HCT116 (cell line): Measurements from ENCODE around the gene PNPLA2.

Experiments used
- ATF3 ChIP-seq: IDR thresholded peaks from 2 replicates; pipeline ENCODE4 v1.6.1; 2012
- EGR1 ChIP-seq: IDR thresholded peaks from 2 replicates; pipeline ENCODE4 v1.6.1; 2012; ENCODE audit warnings: low read depth
- EZH2 ChIP-seq: fragments of 200-600 bp; sonication (generic); IDR thresholded peaks from 2 replicates; pipeline ENCODE4 v1.6.1; 2017; ENCODE audit warnings: antibody characterized with exemption, mixed run types
- EZH2phosphoT487 ChIP-seq: fragments of 200-600 bp; IDR thresholded peaks from 2 replicates; pipeline ENCODE4 v1.6.1; 2018; ENCODE audit warnings: antibody characterized with exemption, borderline replicate concordance
- MAX ChIP-seq: IDR thresholded peaks from 2 replicates; pipeline ENCODE4 v1.6.1; 2012
- POLR2A ChIP-seq: IDR thresholded peaks from 2 replicates; pipeline ENCODE4 v1.7.0; 2011; ENCODE audit warnings: borderline replicate concordance; ENCODE audit not compliant: insufficient read depth, insufficient read length; ENCODE audit errors: extremely low read depth
- POLR2AphosphoS5 ChIP-seq: IDR thresholded peaks from 2 replicates; pipeline ENCODE4 v1.6.1; 2011; ENCODE audit warnings: mild to moderate bottlenecking, low read depth, low read length, moderate library complexity
- RAD21 ChIP-seq: IDR thresholded peaks from 2 replicates; pipeline ENCODE4 v1.6.1; 2012; ENCODE audit warnings: low read depth, mild to moderate bottlenecking
- SRF ChIP-seq: IDR thresholded peaks from 2 replicates; pipeline ENCODE4 v1.6.1; 2012; ENCODE audit warnings: low read depth
- YY1 ChIP-seq: IDR thresholded peaks from 2 replicates; pipeline ENCODE4 v1.6.1; 2011; ENCODE audit warnings: low read length, low read depth, moderate library complexity, mild to moderate bottlenecking; ENCODE audit not compliant: insufficient replicate concordance; ENCODE audit errors: extremely low read depth
- ZFX ChIP-seq: fragments of 450-650 bp; IDR thresholded peaks from 2 replicates; pipeline ENCODE4 v1.6.1; 2017
- TF ChIP-seq, protein P1 (sequence below), 3 experiments: fragments of 200-600 bp in 1 of 3; sonication (generic) in 1 of 3; IDR thresholded peaks in 2 of 3; conservative IDR thresholded peaks in 1 of 3; 2 replicates each; pipeline ENCODE4 v1.5.1; 2012 to 2017; ENCODE audit warnings: low read depth in 2 of 3, low read length in 2 of 3, antibody characterized with exemption in 1 of 3, borderline replicate concordance in 1 of 3, control low read depth in 1 of 3, mild to moderate bottlenecking in 1 of 3, mixed read lengths in 1 of 3, mixed run types in 1 of 3, moderate library complexity in 1 of 3; ENCODE audit not compliant: insufficient read depth in 1 of 3

DNA sequence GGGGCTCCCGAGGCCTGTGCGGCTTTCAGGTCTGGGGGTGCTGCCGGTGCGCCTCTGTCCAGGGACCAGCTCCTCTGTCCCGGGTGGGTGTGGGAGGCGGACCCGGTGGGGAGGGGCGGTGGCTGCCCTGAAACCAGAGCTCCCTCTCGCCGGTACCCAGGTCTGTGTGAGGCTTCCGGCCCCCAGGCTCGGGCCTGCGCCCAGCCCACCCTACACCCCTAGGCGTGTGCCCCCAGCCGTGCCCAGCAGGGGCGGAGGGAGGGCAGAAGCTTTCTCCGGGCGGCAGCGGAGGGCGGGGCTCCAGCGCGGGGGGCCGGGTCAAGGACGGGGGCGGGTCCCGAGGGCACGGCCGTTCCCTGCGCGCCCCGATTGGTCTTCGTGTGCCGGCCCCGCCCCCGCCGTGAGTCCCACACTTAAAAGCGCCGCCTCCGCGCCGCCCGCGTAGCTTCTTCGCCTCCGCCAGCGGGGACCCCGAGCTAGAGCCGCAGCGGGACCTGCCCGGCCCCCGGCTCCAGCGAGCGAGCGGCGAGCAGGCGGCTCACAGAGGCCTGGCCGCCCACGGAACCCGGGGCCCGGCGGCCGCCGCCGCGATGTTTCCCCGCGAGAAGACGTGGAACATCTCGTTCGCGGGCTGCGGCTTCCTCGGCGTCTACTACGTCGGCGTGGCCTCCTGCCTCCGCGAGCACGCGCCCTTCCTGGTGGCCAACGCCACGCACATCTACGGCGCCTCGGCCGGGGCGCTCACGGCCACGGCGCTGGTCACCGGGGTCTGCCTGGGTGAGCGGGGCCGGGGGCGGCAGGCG lies 616 bp downstream of the PNPLA2 start:
- TF ChIP-seq, protein P1, sequence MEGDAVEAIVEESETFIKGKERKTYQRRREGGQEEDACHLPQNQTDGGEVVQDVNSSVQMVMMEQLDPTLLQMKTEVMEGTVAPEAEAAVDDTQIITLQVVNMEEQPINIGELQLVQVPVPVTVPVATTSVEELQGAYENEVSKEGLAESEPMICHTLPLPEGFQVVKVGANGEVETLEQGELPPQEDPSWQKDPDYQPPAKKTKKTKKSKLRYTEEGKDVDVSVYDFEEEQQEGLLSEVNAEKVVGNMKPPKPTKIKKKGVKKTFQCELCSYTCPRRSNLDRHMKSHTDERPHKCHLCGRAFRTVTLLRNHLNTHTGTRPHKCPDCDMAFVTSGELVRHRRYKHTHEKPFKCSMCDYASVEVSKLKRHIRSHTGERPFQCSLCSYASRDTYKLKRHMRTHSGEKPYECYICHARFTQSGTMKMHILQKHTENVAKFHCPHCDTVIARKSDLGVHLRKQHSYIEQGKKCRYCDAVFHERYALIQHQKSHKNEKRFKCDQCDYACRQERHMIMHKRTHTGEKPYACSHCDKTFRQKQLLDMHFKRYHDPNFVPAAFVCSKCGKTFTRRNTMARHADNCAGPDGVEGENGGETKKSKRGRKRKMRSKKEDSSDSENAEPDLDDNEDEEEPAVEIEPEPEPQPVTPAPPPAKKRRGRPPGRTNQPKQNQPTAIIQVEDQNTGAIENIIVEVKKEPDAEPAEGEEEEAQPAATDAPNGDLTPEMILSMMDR (IDR thresholded peaks at IDR 0.05 in 2 of 3, conservative IDR thresholded peaks at IDR 0.05 in 1 of 3; ENCODE audit: borderline replicate concordance in 1 of 3, insufficient read depth in 1 of 3, low read depth in 2 of 3, low read length in 2 of 3) = no peak
- no peak for TF ChIP-seq MAX
- TF ChIP-seq POLR2AphosphoS5 = peak; percentile 93
- peak; percentile 86 for TF ChIP-seq POLR2A
- no peak for TF ChIP-seq ATF3
- no peak for TF ChIP-seq EZH2
- no peak for TF ChIP-seq EGR1
- TF ChIP-seq ZFX = peak; percentile 53; the same call in 1 of the 2 replicates
- TF ChIP-seq EZH2phosphoT487 = no peak
- TF ChIP-seq YY1 = no peak
- no peak for TF ChIP-seq SRF
- no peak for TF ChIP-seq RAD21
